Stomach (tissue), 9 donors: Measurements from ENCODE around the gene MAP1LC3B. TPM values are rescaled to one million over a fixed set of nuclear protein-coding genes. Genes with fewer than 3 reads are reported as not detected.

Source experiments
- DNase-seq, 2 donors: peaks; one replicate each; pipeline versions ENCODE4 v3.0.0 to v3.0.0-alpha.2; 2013 to 2019
- H3K27ac ChIP-seq, 5 donors: fragments of 200-600 bp in 4 of 5; sonication (generic) in 4 of 5; one replicate each; pipeline ENCODE4 v1.5.1; 2013 to 2019; ENCODE audit warnings: mild to moderate bottlenecking in 1 of 5, moderate library complexity in 1 of 5
- H3K27me3 ChIP-seq, 3 donors: fragments of 200-600 bp; sonication (generic); one replicate each; pipeline ENCODE4 v1.5.1; 2017 to 2019; ENCODE audit warnings: mixed run types in 1 of 3
- H3K36me3 ChIP-seq, 4 donors: fragments of 200-600 bp; sonication (generic); 1 replicate in 3 of 4; 2 replicates in 1 of 4; pipeline ENCODE4 v1.5.1; 2016 to 2019
- H3K4me1 ChIP-seq, 4 donors: fragments of 200-600 bp; sonication (generic); one replicate each; pipeline ENCODE4 v1.5.1; 2016 to 2019
- H3K4me3 ChIP-seq, 4 donors: fragments of 200-600 bp; sonication (generic) in 3 of 4; one replicate each; pipeline ENCODE4 v1.5.1; 2016 to 2019; ENCODE audit warnings: mild to moderate bottlenecking in 1 of 4
- H3K9me3 ChIP-seq, 4 donors: fragments of 200-600 bp; sonication (generic); one replicate each; pipeline ENCODE4 v1.5.1; 2016 to 2019
- CTCF ChIP-seq, 7 experiments: fragments of 450-650 bp in 4 of 7; fragments of 200-600 bp in 3 of 7; sonication (generic) in 3 of 7; IDR thresholded peaks; one replicate each; pipeline ENCODE4 v1.5.1; 2016 to 2019; ENCODE audit warnings: antibody characterized with exemption in 7 of 7, control low read depth in 2 of 7, mild to moderate bottlenecking in 1 of 7
- EP300 ChIP-seq: sonication (generic); formaldehyde crosslinking; IDR thresholded peaks from one replicate; pipeline ENCODE4 v1.6.1; 2017; ENCODE audit warnings: antibody characterized with exemption
- POLR2A ChIP-seq, 4 donors: fragments of 450-650 bp; IDR thresholded peaks; one replicate each; pipeline ENCODE4 v1.6.1; 2016; ENCODE audit warnings: antibody characterized with exemption in 4 of 4, control low read depth in 2 of 4, mild to moderate bottlenecking in 1 of 4, moderate library complexity in 1 of 4
- POLR2AphosphoS5 ChIP-seq, 3 donors: sonication (generic); formaldehyde crosslinking; IDR thresholded peaks; one replicate each; pipeline ENCODE4 v1.6.1; 2016; ENCODE audit warnings: antibody characterized with exemption in 3 of 3
- WGBS, 5 donors: extraction: QIAGEN DNeasy Blood & Tissue Kit in 3 of 5; methylation state at CpG; one replicate each; pipeline versions ENCODE4 v1.1.5 to v1.1.7; 2013 to 2018; 5-methylcytosine and 5-hydroxymethylcytosine counted together
- intact Hi-C: fragments of 100-400 bp; cut with DNase I; formaldehyde crosslinking; loops from one replicate; pipeline ENCODE4 v1.15.1; 2023; ENCODE audit warnings: low total_unique reads
- polyA plus RNA-seq, 3 donors: library from polyadenylated mRNA; stranded (reverse); fragments of 200-250 nt; gene quantifications; one replicate each; pipeline ENCODE4 v1.2.3, GENCODE V29; 2013
- total RNA-seq, 5 donors: library from RNA; depleted of rRNA; stranded (reverse); fragments of >200 nt; gene quantifications; one replicate each; pipeline versions ENCODE4 v1.1.0 to v1.2.3, GENCODE V29; 2014 to 2016
- donor health status: healthy with polysubstance abuse.
- donor health status: Bipolar disorder and iron deficiency.
- donor health status: healthy.

The MAP1LC3B gene
- total and polyA plus RNA-seq, 8 donors = 24.6 to 111 (median 50.1) TPM

DNA sequence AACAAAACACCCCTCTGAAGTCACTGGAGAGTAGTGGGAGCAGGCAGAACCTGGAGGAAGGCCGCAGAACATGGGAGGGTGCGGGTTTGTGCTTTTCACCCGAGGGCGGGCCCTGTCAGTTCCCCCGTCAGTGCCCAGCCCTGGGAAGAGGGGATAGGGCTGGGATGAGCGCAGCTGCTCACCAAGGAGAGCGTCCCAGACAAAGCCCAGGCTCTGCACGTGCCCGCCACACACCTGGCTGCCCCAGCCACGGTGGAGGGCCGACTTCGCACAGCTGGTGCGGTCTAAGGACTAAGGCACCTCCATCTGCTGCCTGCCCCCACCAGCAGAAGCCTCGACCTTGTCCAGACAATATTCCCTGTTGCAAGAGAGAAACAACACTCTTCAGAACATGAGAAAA is 61.2 kb downstream of the MAP1LC3B start:
- Histone ChIP-seq H3K9me3 (no peaks in the 10 kb centered on the region), H3K27ac (no peak overlapping the region), H3K4me3 (no peak overlapping the region), H3K4me1 (peaks cover 0 to 15% (median 5%) of the 10 kb centered on the region in 4 donors), H3K36me3 (peaks cover 12 to 70% (median 64%) of the 10 kb centered on the region in 4 donors), H3K27me3 (no peaks in the 10 kb centered on the region)
- 90 to 97% (median 94%) methylated on average over 10 to 14 of the region's 14 CpGs for WGBS, 5 donors
- DNase-seq = no peak
- TF ChIP-seq POLR2AphosphoS5 (IDR thresholded peaks at IDR 0.05) (no peak), EP300 (no peak), POLR2A (IDR thresholded peaks at IDR 0.05) (no peak), CTCF (IDR thresholded peaks at IDR 0.05) (no peak)
- intact Hi-C loops = no loop called here

Other genes with a start within 250 kb of the MAP1LC3B start
- gene C16orf95, start 74.9 kb upstream of the MAP1LC3B start, total RNA-seq = 1 to 10 TPM in 1 of 5 donors, under 1 TPM in 1, not detected in 3; 0.55 to 4.3 TPM
- 1 to 10 TPM; 2.4 to 4.9 (median 4.5) TPM for gene C16orf95, start 74.9 kb upstream of the MAP1LC3B start, polyA plus RNA-seq
- 1,000 to 10,000 TPM in 1 of 5 donors, 10 to 100 TPM in 4; 20.9 to 1,171 (median 41.5) TPM for gene FBXO31, start 8.6 kb upstream of the MAP1LC3B start, total RNA-seq
- gene FBXO31, start 8.6 kb upstream of the MAP1LC3B start, polyA plus RNA-seq = 10 to 100 TPM in 1 of 3 donors, 1 to 10 TPM in 2; 6.4 to 11.7 (median 8.2) TPM
- gene ZCCHC14, start 100.7 kb downstream of the MAP1LC3B start, total RNA-seq = 10 to 100 TPM; 15.9 to 25.9 (median 21.3) TPM
- 1 to 10 TPM; 5.4 to 6.7 (median 6.4) TPM for gene ZCCHC14, start 100.7 kb downstream of the MAP1LC3B start, polyA plus RNA-seq
- gene JPH3, start 210.2 kb downstream of the MAP1LC3B start, total RNA-seq = 1 to 10 TPM in 1 of 5 donors, under 1 TPM in 2, not detected in 2; 0.58 to 1.3 (median 0.73) TPM
- 1 to 10 TPM in 1 of 3 donors, under 1 TPM in 2; 0.31 to 1.3 (median 0.46) TPM for gene JPH3, start 210.2 kb downstream of the MAP1LC3B start, polyA plus RNA-seq